BJ (cell line): Measurements from ENCODE around the gene LSS. TPM values are rescaled to one million over a fixed set of nuclear protein-coding genes. Genes with fewer than 3 reads are reported as not detected.

Experiments used
- CTCF ChIA-PET: fragments of 350-600 bp; formaldehyde crosslinking; extraction: SDS; loops from one replicate; lab custom pipeline; 2021; ENCODE audit warnings: antibody characterized with exemption, inconsistent platforms; lab: Yijun Ruan, JAX
- POLR2A ChIA-PET: fragments of 300-600 bp; sonication (Branson Sonifier 250); formaldehyde crosslinking; extraction: SDS; loops from one replicate; lab custom pipeline; 2021; ENCODE audit warnings: antibody characterized with exemption; lab: Charles Lee
- DNase-seq: peaks from one replicate; pipeline ENCODE4 v3.0.0-alpha.2; 2011; ENCODE audit warnings: low read depth
- H3K27me3 ChIP-seq: 2 replicates; pipeline ENCODE4 v1.6.0; 2011; ENCODE audit warnings: low read length; ENCODE audit not compliant: control insufficient read depth, insufficient read depth
- H3K36me3 ChIP-seq: 2 replicates; pipeline ENCODE4 v1.5.1; 2011; ENCODE audit warnings: low read length; ENCODE audit not compliant: control insufficient read depth, insufficient read depth
- H3K4me3 ChIP-seq: 2 replicates; pipeline ENCODE4 v1.5.1; 2011; ENCODE audit warnings: low read depth, mild to moderate bottlenecking, control low read depth, low read length
- CTCF ChIP-seq: IDR thresholded peaks from 2 replicates; pipeline ENCODE4 v1.5.1; 2011; ENCODE audit warnings: low read depth, mild to moderate bottlenecking, control low read depth, inconsistent platforms, low read length, moderate library complexity; ENCODE audit not compliant: insufficient read depth
- polyA plus RNA-seq: library from polyadenylated mRNA; depleted of rRNA; stranded (reverse); fragments of >200 nt; gene quantifications from 2 replicates; pipeline ENCODE4 v1.2.3, GENCODE V29; 2011

Gene LSS
- polyA plus RNA-seq, 1 experiment, result 59.9 TPM

GRCh38 chr21:46196733-46197132 is 31.8 kb downstream of the LSS start:
- ChIA-PET CTCF (interaction anchor here (1.2 kb wide), 1 partner anchor 224 kb away, joined by 4 read pairs; no protein-coding TSS in a partner anchor), POLR2A (no interaction called here)
- H3K27me3 ChIP-seq, result no peaks in the 10 kb centered on the region
- TF ChIP-seq CTCF, result no peak
- H3K36me3 ChIP-seq, result peaks cover 22% of the 10 kb centered on the region
- DNase-seq, result no peak
- no peak overlapping the region for H3K4me3 ChIP-seq

GRCh38 chr21:46195595-46196195 is 32.9 kb downstream of the LSS start:
- ChIA-PET CTCF (interaction anchor here (0.6 kb wide), 1 partner anchor 288 kb away, joined by 3 read pairs; no protein-coding TSS in a partner anchor), POLR2A (no interaction called here)
- DNase-seq, result no peak
- Histone ChIP-seq H3K27me3 (no peaks in the 10 kb centered on the region), H3K36me3 (peaks cover 22% of the 10 kb centered on the region), H3K4me3 (no peak overlapping the region)
- TF ChIP-seq CTCF, result no peak

GRCh38 chr21:46194374-46195334 is 33.9 kb downstream of the LSS start:
- TF ChIP-seq CTCF, result no peak
- CTCF ChIA-PET, result interaction anchor here (0.6 kb wide), 1 partner anchor 287 kb away, joined by 3 read pairs; no protein-coding TSS in a partner anchor
- Histone ChIP-seq H3K4me3 (no peak overlapping the region), H3K36me3 (peaks cover 27% of the 10 kb centered on the region), H3K27me3 (no peaks in the 10 kb centered on the region)
- DNase-seq, result no peak
- POLR2A ChIA-PET, result no interaction called here

- no peak overlapping the region for H3K4me3 ChIP-seq
- peaks cover 30% of the 10 kb centered on the region for H3K36me3 ChIP-seq
- H3K27me3 ChIP-seq, result no peaks in the 10 kb centered on the region
- TF ChIP-seq CTCF, result no peak
- ChIA-PET POLR2A (no interaction called here), CTCF (no interaction called here)
- DNase-seq, result no peak
Observed at GRCh38 chr21:46193829-46194373, 34.7 kb downstream of the LSS start.
